Measurements from ENCODE around the gene WDR82. TPM values are rescaled to one million over a fixed set of nuclear protein-coding genes. Genes with fewer than 3 reads are reported as not detected.

Gene WDR82
- total RNA-seq, 4 donors from 2014 or later: 42.9 to 56.9 (median 51.4) TPM

DNA sequence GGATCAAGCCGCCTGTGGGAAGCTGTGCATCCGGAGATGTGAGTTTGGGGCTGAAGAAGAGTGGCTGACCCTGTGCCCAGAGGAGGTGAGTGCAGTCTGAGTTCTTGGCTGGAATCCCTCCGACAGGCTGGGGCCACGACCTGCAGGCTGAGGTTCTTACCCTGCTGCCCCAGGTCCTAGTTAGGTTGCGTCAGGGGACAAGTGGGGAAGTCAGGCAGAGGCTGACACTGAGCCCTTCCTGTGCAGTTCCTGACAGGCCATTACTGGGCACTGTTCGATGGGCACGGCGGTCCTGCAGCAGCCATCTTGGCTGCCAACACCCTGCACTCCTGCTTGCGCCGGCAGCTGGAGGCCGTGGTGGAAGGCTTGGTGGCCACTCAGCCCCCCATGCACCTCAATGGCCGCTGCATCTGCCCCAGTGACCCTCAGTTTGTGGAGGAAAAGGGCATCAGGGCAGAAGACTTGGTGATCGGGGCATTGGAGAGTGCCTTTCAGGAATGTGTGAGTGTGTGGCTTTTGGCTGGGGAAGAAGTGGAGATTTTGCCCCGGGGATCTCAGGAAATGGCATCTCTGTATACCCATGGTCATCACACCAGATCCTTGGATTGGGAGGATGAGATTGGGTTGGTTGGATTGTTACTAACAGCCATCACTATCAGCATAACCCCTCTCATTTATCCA is 31.6 kb downstream of the WDR82 start:
- ATAC-seq (ENCODE audit: low FRiP score): no peak
- TF ChIP-seq CTCF (IDR thresholded peaks at IDR 0.05): no peak
- no peak for DNase-seq (ENCODE audit: low spot score)

- no peak for DNase-seq (ENCODE audit: low spot score)
- no peak for TF ChIP-seq CTCF (IDR thresholded peaks at IDR 0.05)
- peak; percentile 16 for ATAC-seq (ENCODE audit: low FRiP score)
These were observed 32.2 kb downstream of the WDR82 start for GRCh38 chr3:52246264-52246620.

DNA sequence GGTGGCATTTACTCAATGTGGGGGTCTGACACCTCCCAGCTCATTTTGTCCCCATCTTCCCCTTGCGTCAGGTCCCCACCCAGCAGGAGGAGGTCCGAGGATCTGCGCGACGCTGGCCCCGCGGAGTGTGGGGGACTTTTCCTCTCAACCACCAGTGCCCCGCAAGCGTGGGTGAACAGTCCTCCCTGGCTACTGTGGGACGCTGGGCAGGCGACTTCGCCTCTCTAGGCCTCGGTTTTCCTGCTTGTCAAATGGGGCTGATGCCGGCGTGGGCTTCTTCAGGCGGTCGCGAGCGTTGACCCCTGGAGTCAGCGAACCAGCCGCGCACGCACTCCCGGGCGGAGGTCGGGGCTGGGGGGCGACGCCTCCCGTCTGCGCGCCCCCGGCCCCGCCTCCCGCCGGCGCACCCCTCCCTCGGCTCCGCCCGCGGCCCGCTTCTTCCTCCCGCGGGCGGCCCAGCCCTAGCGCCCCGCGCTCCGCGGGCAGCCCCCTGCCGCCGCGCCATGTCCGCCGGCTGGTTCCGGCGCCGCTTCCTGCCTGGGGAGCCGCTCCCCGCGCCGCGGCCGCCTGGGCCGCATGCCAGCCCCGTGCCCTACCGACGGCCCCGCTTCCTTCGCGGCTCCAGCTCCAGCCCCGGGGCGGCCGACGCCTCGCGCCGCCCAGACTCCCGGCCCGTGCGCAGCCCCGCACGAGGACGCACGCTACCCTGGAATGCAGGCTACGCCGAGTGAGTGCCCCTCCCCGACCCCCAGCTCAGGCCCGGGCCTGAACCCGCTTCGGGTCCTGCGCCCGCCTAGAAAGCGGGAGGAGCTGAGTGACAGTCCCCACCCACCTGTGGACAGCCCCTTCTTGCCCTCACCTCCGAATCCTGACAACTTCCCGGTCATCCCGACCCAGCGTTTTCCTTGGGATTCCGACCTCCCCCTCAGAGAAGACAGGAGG is 32.9 kb downstream of the WDR82 start, which contains the start of gene PPM1M:
PPM1M (plus strand) TSS at position 438 of the 942 bp plus-strand sequence; CDS start at position 504, 66 bp downstream.
- DNase-seq (ENCODE audit: low spot score) (no peak), ATAC-seq (ENCODE audit: low FRiP score) (peak; percentile 57)
- TF ChIP-seq CTCF (IDR thresholded peaks at IDR 0.05): no peak

DNA sequence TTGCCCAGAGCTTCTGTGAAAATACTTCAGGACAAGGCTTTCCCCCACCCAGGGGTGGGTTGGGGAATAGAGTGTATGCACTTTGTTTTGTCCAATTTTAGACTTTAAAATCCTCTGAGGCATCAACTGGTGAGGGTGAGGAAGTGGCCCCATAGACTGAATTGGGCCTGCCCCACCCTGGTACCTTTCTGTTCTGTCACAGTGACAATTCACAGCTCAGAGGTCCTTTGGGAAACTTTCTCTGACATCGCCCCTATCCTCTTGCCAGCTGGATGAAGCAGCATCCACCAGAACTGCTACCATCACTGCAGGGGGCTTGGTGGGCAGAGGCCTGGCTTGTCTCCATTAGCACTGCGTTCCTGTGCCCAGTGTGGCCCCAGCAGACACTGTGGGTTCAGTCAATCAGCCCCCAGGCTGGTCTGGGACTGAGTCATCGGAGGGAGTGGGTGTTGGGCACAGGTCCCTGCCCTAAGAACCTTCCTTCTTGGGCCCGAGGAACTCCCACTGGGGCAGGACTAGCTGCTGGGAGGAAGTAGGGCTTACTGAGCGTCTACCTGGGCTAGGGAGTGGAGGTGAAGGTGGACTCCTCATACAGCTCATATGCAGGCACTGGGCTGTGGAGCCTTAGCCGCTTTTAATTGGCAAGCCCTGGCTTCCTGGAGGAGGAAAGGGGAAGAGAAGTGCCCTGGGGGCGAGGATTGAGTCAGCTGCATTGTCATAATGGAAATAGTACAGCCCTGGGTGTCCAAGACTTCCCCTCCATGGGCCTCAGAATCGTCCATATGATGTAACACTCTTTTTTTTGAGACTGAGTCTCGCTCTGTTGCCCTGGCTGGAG is 34.4 kb downstream of the WDR82 start:
- ATAC-seq (ENCODE audit: low FRiP score): no peak
- no peak for TF ChIP-seq CTCF (IDR thresholded peaks at IDR 0.05)
- DNase-seq (ENCODE audit: low spot score): no peak

DNA sequence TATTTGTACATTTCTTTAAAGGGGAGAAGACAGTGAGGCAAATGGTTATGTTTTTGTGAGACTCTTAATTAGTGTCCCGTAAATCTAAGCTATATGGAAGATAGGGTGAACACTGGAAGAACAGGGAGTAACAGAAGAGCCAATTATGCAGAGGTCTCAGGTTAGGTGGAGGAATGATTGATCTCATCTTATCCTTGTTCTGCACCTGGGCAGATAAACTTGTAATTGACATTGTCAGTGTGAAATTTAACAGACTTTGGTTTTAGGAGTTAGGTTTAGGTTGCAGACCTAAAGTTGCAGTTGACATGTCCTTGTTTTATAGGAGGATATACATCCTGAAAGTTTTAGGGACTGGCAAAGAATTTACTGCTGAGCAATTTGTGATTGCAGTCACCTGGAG is 36.4 kb downstream of the WDR82 start:
- no peak for DNase-seq (ENCODE audit: low spot score)

More for the DNA sequence above, 36.4 kb downstream of the WDR82 start:
- no peak for TF ChIP-seq CTCF (IDR thresholded peaks at IDR 0.05)
- ATAC-seq (ENCODE audit: low FRiP score): no peak
